HEK293 (cell line): ENCODE results near the gene APC2.

Experiments
- AEBP2 ChIP-seq: fragments of 450-650 bp; formaldehyde crosslinking; IDR thresholded peaks from 2 replicates; pipeline ENCODE4 v1.5.1; 2016; ENCODE audit warnings: missing biosample characterization, missing genetic modification characterization, borderline replicate concordance
- BCL6B ChIP-seq: fragments of 450-650 bp; formaldehyde crosslinking; IDR thresholded peaks from 2 replicates; pipeline ENCODE4 v1.5.1; 2017; ENCODE audit warnings: missing biosample characterization, missing genetic modification characterization
- FEZF1 ChIP-seq: fragments of 450-650 bp; formaldehyde crosslinking; IDR thresholded peaks from 2 replicates; pipeline ENCODE4 v1.5.1; 2016; ENCODE audit warnings: missing biosample characterization, missing genetic modification characterization
- GLI4 ChIP-seq: fragments of 450-650 bp; formaldehyde crosslinking; IDR thresholded peaks from 2 replicates; pipeline ENCODE4 v1.5.1; 2016; ENCODE audit warnings: missing biosample characterization, missing genetic modification characterization
- HOXA7 ChIP-seq: sonication (generic); formaldehyde crosslinking; IDR thresholded peaks from 2 replicates; pipeline ENCODE4 v1.8.1; 2022; ENCODE audit warnings: missing genetic modification reagents, borderline replicate concordance
- KLF10 ChIP-seq: fragments of 450-650 bp; IDR thresholded peaks from 2 replicates; pipeline ENCODE4 v1.5.1; 2018; ENCODE audit warnings: missing biosample characterization, mild to moderate bottlenecking, missing genetic modification characterization
- MYNN ChIP-seq: fragments of 450-650 bp; formaldehyde crosslinking; IDR thresholded peaks from 2 replicates; pipeline ENCODE4 v1.5.1; 2016; ENCODE audit warnings: missing biosample characterization, missing genetic modification characterization, borderline replicate concordance
- REPIN1 ChIP-seq: fragments of 450-650 bp; formaldehyde crosslinking; IDR thresholded peaks from 2 replicates; pipeline ENCODE4 v1.5.1; 2017; ENCODE audit warnings: missing biosample characterization, missing genetic modification characterization, low read depth
- SCRT2 ChIP-seq: fragments of 450-650 bp; formaldehyde crosslinking; IDR thresholded peaks from 2 replicates; pipeline ENCODE4 v1.5.1; 2016; ENCODE audit warnings: missing biosample characterization, missing genetic modification characterization
- ZBTB20 ChIP-seq: fragments of 450-650 bp; formaldehyde crosslinking; IDR thresholded peaks from 2 replicates; pipeline ENCODE4 v1.5.1; 2016; ENCODE audit warnings: missing biosample characterization, missing genetic modification characterization
- ZFHX2 ChIP-seq: fragments of 450-650 bp; formaldehyde crosslinking; conservative IDR thresholded peaks from 2 replicates; pipeline ENCODE4 v1.5.1; 2016; ENCODE audit warnings: missing biosample characterization, missing genetic modification characterization
- ZFP41 ChIP-seq: fragments of 450-650 bp; formaldehyde crosslinking; IDR thresholded peaks from 2 replicates; pipeline ENCODE4 v1.5.1; 2016; ENCODE audit warnings: missing biosample characterization, missing genetic modification characterization, borderline replicate concordance
- ZNF132 ChIP-seq: fragments of 450-650 bp; formaldehyde crosslinking; IDR thresholded peaks from 2 replicates; pipeline ENCODE4 v1.5.1; 2017; ENCODE audit warnings: missing biosample characterization, missing genetic modification characterization, borderline replicate concordance
- ZNF146 ChIP-seq: fragments of 450-650 bp; formaldehyde crosslinking; IDR thresholded peaks from 2 replicates; pipeline ENCODE4 v1.5.1; 2016; ENCODE audit warnings: missing biosample characterization, missing genetic modification characterization
- ZNF155 ChIP-seq: fragments of 450-650 bp; formaldehyde crosslinking; IDR thresholded peaks from 2 replicates; pipeline ENCODE4 v1.5.1; 2016; ENCODE audit warnings: missing biosample characterization, missing genetic modification characterization
- ZNF169 ChIP-seq: fragments of 450-650 bp; formaldehyde crosslinking; IDR thresholded peaks from 2 replicates; pipeline ENCODE4 v1.5.1; 2016; ENCODE audit warnings: missing biosample characterization, missing genetic modification characterization
- ZNF404 ChIP-seq: fragments of 450-650 bp; formaldehyde crosslinking; IDR thresholded peaks from 2 replicates; pipeline ENCODE4 v1.5.1; 2017; ENCODE audit warnings: missing biosample characterization, missing genetic modification characterization
- ZNF473 ChIP-seq: fragments of 450-650 bp; formaldehyde crosslinking; IDR thresholded peaks from 2 replicates; pipeline ENCODE4 v1.5.1; 2017; ENCODE audit warnings: missing biosample characterization, missing genetic modification characterization
- ZNF549 ChIP-seq: fragments of 450-650 bp; IDR thresholded peaks from 2 replicates; pipeline ENCODE4 v1.5.1; 2018; ENCODE audit warnings: missing biosample characterization, missing genetic modification characterization, mild to moderate bottlenecking, inconsistent platforms, moderate library complexity
- ZNF639 ChIP-seq: fragments of 450-650 bp; formaldehyde crosslinking; IDR thresholded peaks from 2 replicates; pipeline ENCODE4 v1.5.1; 2016; ENCODE audit warnings: missing biosample characterization, missing genetic modification characterization
- ZNF670 ChIP-seq: fragments of 450-650 bp; formaldehyde crosslinking; IDR thresholded peaks from 2 replicates; pipeline ENCODE4 v1.5.1; 2016; ENCODE audit warnings: missing biosample characterization, missing genetic modification characterization, low read depth
- ZNF677 ChIP-seq: fragments of 450-650 bp; IDR thresholded peaks from 2 replicates; pipeline ENCODE4 v1.5.0; 2018; ENCODE audit warnings: missing biosample characterization, mild to moderate bottlenecking, missing genetic modification characterization, moderate library complexity
- ZNF707 ChIP-seq: fragments of 450-650 bp; formaldehyde crosslinking; IDR thresholded peaks from 2 replicates; pipeline ENCODE4 v1.5.1; 2016; ENCODE audit warnings: missing biosample characterization, missing genetic modification characterization
- ZNF791 ChIP-seq: fragments of 450-650 bp; formaldehyde crosslinking; IDR thresholded peaks from 2 replicates; pipeline ENCODE4 v1.5.1; 2016; ENCODE audit warnings: missing biosample characterization, missing genetic modification characterization
- ZNF837 ChIP-seq: fragments of 450-650 bp; formaldehyde crosslinking; IDR thresholded peaks from 2 replicates; pipeline ENCODE4 v1.5.1; 2016; ENCODE audit warnings: missing biosample characterization, missing genetic modification characterization
- ZSCAN18 ChIP-seq: fragments of 450-650 bp; formaldehyde crosslinking; IDR thresholded peaks from 2 replicates; pipeline ENCODE4 v1.5.1; 2016; ENCODE audit warnings: missing biosample characterization, missing genetic modification characterization
- ZSCAN4 ChIP-seq: fragments of 450-650 bp; formaldehyde crosslinking; IDR thresholded peaks from 2 replicates; pipeline ENCODE4 v1.5.1; 2017; ENCODE audit warnings: missing biosample characterization, missing genetic modification characterization

Gene APC2

GRCh38 chr19:1490311-1491113 lies 40.6 kb downstream of the APC2 start, which contains the start of gene PCSK4 (continued):
- TF ChIP-seq ZNF677 (tag by site-specific recombination) (no peak), HOXA7 (no peak), ZNF791 (no peak), BCL6B (no peak), ZNF155 (no peak), ZNF549 (tag by site-specific recombination) (no peak), MYNN (tag by site-specific recombination) (no peak), ZNF169 (no peak), ZFP41 (tag by site-specific recombination) (no peak), ZNF707 (no peak), GLI4 (tag by site-specific recombination) (no peak), ZNF473 (no peak), ZSCAN18 (no peak), ZNF670 (tag by site-specific recombination) (no peak), ZNF837 (no peak), SCRT2 (tag by site-specific recombination) (no peak), ZFHX2 (tag by site-specific recombination) (peak; percentile 75; the same call in 1 of the 2 replicates), AEBP2 (tag by site-specific recombination) (no peak), ZNF639 (tag by site-specific recombination) (peak; percentile 70; the same call in 1 of the 2 replicates), KLF10 (peak; percentile 97), ZNF404 (tag by site-specific recombination) (no peak), FEZF1 (tag by site-specific recombination) (no peak), ZNF132 (tag by site-specific recombination) (no peak), ZSCAN4 (tag by site-specific recombination) (no peak), ZNF146 (no peak), ZBTB20 (tag by site-specific recombination) (no peak), REPIN1 (tag by site-specific recombination) (no peak)
